OCI-LY1 (cell line): ENCODE data around the gene MEIOB.

Experiments used
- H2AFZ ChIP-seq: fragments of 200-600 bp; sonication (generic), shearing (Covaris generic); 2 replicates; pipeline ENCODE4 v1.6.0; 2014; ENCODE audit warnings: antibody characterized with exemption, mild to moderate bottlenecking, low read length
- H3F3A ChIP-seq: fragments of 200-600 bp; sonication (generic), shearing (Covaris generic); 2 replicates; pipeline ENCODE4 v1.6.0; 2014; ENCODE audit warnings: mild to moderate bottlenecking, antibody characterized with exemption, low read length, moderate library complexity; ENCODE audit not compliant: insufficient read depth
- H3K27ac ChIP-seq: fragments of 200-600 bp; sonication (generic); 2 replicates; pipeline ENCODE4 v1.5.1; 2014; ENCODE audit warnings: low read length, mixed run types, mild to moderate bottlenecking, low read depth; ENCODE audit not compliant: poor library complexity, severe bottlenecking
- H3K27me3 ChIP-seq: fragments of 200-600 bp; sonication (generic); 2 replicates; pipeline ENCODE4 v1.6.0; 2014; ENCODE audit warnings: antibody characterized with exemption, mild to moderate bottlenecking, low read length, moderate library complexity; ENCODE audit not compliant: insufficient read depth
- H3K36me3 ChIP-seq: fragments of 200-600 bp; sonication (generic); 2 replicates; pipeline ENCODE4 v1.6.1; 2014; ENCODE audit warnings: mild to moderate bottlenecking, antibody characterized with exemption, low read length, moderate library complexity, mixed read lengths; ENCODE audit not compliant: insufficient read depth
- H3K4me1 ChIP-seq: fragments of 200-600 bp; sonication (generic); 2 replicates; pipeline ENCODE4 v1.5.1; 2014; ENCODE audit warnings: mild to moderate bottlenecking, low read length, moderate library complexity; ENCODE audit not compliant: insufficient read depth, severe bottlenecking
- H3K4me2 ChIP-seq: fragments of 200-600 bp; sonication (generic), shearing (Covaris generic); 2 replicates; pipeline ENCODE4 v1.6.1; 2014; ENCODE audit warnings: low read length
- H3K4me3 ChIP-seq: fragments of 200-600 bp; sonication (generic); 2 replicates; pipeline ENCODE4 v1.5.1; 2014; ENCODE audit warnings: low read length, low read depth, mild to moderate bottlenecking, mixed read lengths; ENCODE audit not compliant: poor library complexity, severe bottlenecking
- H3K79me2 ChIP-seq: fragments of 200-600 bp; shearing (Covaris generic); 2 replicates; pipeline ENCODE4 v1.6.1; 2016; ENCODE audit warnings: mixed run types, low read length, mixed read lengths; ENCODE audit not compliant: insufficient read depth
- H3K9ac ChIP-seq: fragments of 200-600 bp; sonication (generic), shearing (Covaris generic); 2 replicates; pipeline ENCODE4 v1.6.1; 2014; ENCODE audit warnings: mild to moderate bottlenecking, low read length, mixed read lengths
- H3K9me2 ChIP-seq: fragments of 200-600 bp; sonication (generic), shearing (Covaris generic); 2 replicates; pipeline ENCODE4 v1.6.1; 2014; ENCODE audit warnings: low read depth, mild to moderate bottlenecking, low read length, mixed read lengths
- H3K9me3 ChIP-seq: fragments of 200-600 bp; shearing (Covaris generic); 2 replicates; pipeline ENCODE4 v1.6.1; 2014; ENCODE audit warnings: low read length, mixed read lengths
- H4K20me1 ChIP-seq: fragments of 200-600 bp; sonication (generic), shearing (Covaris generic); 2 replicates; pipeline ENCODE4 v1.6.0; 2016; ENCODE audit warnings: mild to moderate bottlenecking, low read length; ENCODE audit not compliant: insufficient read depth
- EZH2 ChIP-seq: fragments of 200-600 bp; sonication (generic), shearing (Covaris generic); IDR thresholded peaks from 2 replicates; pipeline ENCODE4 v1.8.0; 2017; ENCODE audit warnings: borderline replicate concordance, mixed run types, mild to moderate bottlenecking, antibody characterized with exemption, low read length, moderate library complexity, mixed read lengths
- TF ChIP-seq, protein P1 (sequence below): fragments of 200-600 bp; sonication (generic), shearing (Covaris generic); IDR thresholded peaks from 2 replicates; pipeline ENCODE4 v1.5.1; 2017; ENCODE audit warnings: mild to moderate bottlenecking, antibody characterized with exemption, low read length, moderate library complexity, mixed read lengths

MEIOB gene

DNA sequence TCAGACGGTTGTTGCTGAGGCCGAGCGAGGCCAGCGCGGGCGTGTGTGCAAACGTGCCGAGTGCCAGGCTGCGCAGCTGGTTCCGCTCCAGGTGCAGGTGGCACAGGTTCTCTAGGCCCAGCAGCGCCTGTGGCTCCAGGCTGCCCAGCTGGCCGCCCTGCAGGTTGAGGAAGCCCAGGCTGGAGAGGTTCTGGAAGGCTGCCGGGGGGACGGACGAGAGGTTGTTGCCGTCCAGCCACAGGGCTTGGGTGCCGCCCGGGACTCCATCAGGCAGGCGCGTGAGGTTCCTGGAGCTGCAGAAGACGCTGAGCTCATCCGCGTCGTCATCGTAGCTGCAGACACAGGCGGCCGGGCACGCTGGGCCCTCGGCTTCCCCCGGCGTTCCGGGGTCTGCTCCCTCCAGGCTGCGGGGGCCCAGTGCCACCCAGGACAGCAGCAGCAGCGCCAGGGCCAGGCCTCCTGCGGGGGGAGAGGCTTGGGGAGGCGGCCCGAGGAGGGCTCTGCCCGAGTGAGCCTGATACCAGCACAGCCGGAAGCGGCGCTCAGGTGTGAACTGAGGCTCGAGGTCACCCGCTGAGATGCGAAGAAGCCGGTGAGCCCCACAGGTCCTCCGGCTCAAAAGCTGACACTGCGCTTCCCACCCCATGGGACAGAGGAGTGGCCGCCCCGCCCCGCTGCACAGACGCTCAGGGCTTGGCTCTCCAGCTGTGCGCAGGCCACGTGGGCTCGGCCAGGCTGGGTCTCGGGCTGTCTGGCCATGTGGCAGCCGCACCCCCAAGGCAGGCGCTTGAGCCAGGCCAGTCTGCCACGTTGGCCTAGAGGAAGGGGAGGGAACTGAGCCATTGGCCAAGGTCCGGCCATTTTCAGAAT, 79.8 kb downstream of the MEIOB start:
- H3K4me2 ChIP-seq, result no peak overlapping the region
- no peak overlapping the region for H3K4me3 ChIP-seq
- no peaks in the 10 kb centered on the region for H3F3A ChIP-seq
- no peak overlapping the region for H3K9ac ChIP-seq
- no peaks in the 10 kb centered on the region for H3K27me3 ChIP-seq
- H3K79me2 ChIP-seq, result no peaks in the 10 kb centered on the region
- no peaks in the 10 kb centered on the region for H3K9me3 ChIP-seq
- no peak overlapping the region for H3K27ac ChIP-seq
- peaks cover 19% of the 10 kb centered on the region for H3K36me3 ChIP-seq
- H3K4me1 ChIP-seq, result no peaks in the 10 kb centered on the region
- no peaks in the 10 kb centered on the region for H4K20me1 ChIP-seq
- H2AFZ ChIP-seq, result no peak overlapping the region
- no peaks in the 10 kb centered on the region for H3K9me2 ChIP-seq
- TF ChIP-seq, protein P1, sequence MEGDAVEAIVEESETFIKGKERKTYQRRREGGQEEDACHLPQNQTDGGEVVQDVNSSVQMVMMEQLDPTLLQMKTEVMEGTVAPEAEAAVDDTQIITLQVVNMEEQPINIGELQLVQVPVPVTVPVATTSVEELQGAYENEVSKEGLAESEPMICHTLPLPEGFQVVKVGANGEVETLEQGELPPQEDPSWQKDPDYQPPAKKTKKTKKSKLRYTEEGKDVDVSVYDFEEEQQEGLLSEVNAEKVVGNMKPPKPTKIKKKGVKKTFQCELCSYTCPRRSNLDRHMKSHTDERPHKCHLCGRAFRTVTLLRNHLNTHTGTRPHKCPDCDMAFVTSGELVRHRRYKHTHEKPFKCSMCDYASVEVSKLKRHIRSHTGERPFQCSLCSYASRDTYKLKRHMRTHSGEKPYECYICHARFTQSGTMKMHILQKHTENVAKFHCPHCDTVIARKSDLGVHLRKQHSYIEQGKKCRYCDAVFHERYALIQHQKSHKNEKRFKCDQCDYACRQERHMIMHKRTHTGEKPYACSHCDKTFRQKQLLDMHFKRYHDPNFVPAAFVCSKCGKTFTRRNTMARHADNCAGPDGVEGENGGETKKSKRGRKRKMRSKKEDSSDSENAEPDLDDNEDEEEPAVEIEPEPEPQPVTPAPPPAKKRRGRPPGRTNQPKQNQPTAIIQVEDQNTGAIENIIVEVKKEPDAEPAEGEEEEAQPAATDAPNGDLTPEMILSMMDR, result no peak
- TF ChIP-seq EZH2, result no peak

DNA sequence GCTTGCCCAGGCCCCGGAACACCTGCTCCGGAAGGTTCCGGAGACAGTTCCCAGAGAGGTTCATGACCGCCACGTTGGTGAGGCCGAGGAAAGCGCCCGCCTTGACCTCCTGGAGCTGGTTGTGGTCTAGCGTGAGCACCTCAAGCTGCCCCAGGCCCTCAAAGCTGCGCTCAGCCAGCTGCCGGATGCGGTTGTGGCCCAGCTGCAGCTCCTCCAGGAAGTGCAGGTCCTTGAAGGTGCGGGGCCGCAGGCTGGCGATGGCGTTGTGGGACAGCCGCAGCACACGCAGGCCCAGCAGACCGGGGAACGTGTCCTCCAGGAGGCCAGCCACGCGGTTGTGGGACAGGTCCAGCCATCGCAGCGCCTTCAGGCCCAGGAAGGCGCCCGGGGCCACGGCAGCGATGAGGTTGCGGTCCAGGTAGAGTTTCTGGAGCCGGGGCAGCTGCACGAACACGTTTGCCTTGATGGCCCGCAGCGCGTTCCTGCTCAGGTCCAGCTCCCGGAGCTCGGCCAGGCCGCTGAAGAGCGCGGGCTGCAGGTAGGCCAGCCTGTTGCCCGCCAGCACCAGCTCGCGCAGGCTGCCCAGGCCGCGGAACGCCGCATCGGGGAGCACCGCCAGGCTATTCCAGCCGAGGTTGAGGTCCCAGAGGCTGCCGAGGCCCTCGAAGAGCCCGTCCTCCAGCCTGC, 80.6 kb downstream of the MEIOB start:
- Histone ChIP-seq H3F3A (no peaks in the 10 kb centered on the region), H2AFZ (no peak overlapping the region), H3K4me2 (no peak overlapping the region), H3K27ac (no peak overlapping the region), H3K9me3 (no peaks in the 10 kb centered on the region), H3K79me2 (no peaks in the 10 kb centered on the region), H3K27me3 (no peaks in the 10 kb centered on the region), H3K4me3 (no peak overlapping the region), H4K20me1 (no peaks in the 10 kb centered on the region), H3K9me2 (no peaks in the 10 kb centered on the region), H3K9ac (no peak overlapping the region), H3K36me3 (peaks cover 26% of the 10 kb centered on the region), H3K4me1 (no peaks in the 10 kb centered on the region)
- TF ChIP-seq EZH2, result no peak

DNA sequence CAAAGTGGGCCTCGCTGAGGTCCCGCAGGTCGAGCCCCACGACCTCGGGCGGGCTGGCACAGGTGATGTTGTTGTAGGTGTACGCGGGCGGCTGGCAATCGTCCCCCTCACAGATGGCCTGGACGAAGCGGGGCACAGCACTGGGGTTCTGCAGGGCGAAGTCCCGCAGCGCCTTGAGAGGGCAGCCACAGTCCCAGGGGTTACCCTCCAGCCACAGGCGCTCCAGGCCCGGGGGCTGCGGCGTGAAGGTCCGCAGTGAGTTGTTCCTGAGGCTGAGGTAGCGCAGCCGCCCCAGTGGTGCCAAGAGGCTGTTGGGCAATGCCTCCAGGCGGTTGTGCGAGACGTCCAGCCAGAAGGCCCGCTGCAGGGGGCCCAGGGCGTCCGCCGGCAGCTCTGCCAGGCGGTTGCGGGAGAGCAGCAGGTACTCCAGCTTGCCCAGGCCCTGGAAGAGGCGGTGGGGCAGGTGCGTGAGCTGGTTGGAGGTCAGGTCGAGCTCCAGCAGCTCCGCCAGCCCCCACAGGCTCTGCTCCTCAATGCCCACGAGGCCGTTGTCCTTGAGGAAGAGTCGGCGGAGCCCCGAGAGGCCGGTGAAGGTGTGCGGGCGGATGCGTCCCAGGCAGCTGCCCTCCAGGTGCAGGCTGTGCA, 81.2 kb downstream of the MEIOB start:
- no peak overlapping the region for H3K4me3 ChIP-seq
- no peaks in the 10 kb centered on the region for H3K27me3 ChIP-seq
- H3K27ac ChIP-seq, result no peak overlapping the region
- H3K36me3 ChIP-seq, result peaks cover 33% of the 10 kb centered on the region
- H3K79me2 ChIP-seq, result no peaks in the 10 kb centered on the region
- H2AFZ ChIP-seq, result no peak overlapping the region
- no peaks in the 10 kb centered on the region for H3K4me1 ChIP-seq
- H3K9me3 ChIP-seq, result no peaks in the 10 kb centered on the region
- TF ChIP-seq, protein P1, result no peak
- TF ChIP-seq EZH2, result no peak
- H3K4me2 ChIP-seq, result no peak overlapping the region
- no peaks in the 10 kb centered on the region for H3K9me2 ChIP-seq
- H3F3A ChIP-seq, result no peaks in the 10 kb centered on the region
- no peaks in the 10 kb centered on the region for H4K20me1 ChIP-seq
- no peak overlapping the region for H3K9ac ChIP-seq
